Glomerular visceral epithelial cell (primary cell): ENCODE measurements around the gene ZNF507.
A peak's percentile ranks its signal among the peaks of the same experiment; 100 is the strongest.

Source experiments
- DNase-seq: peaks from one replicate; pipeline ENCODE4 v3.0.0-alpha.2; 2016; ENCODE audit errors: extremely low spot score

Gene ZNF507

GRCh38 chr19:32345261-32346207, at the start of gene ZNF507:
ZNF507 (plus strand) TSS chr19:32345610; CDS start chr19:32352831, 7,221 bp downstream.
- peak; percentile 76 for DNase-seq

DNA sequence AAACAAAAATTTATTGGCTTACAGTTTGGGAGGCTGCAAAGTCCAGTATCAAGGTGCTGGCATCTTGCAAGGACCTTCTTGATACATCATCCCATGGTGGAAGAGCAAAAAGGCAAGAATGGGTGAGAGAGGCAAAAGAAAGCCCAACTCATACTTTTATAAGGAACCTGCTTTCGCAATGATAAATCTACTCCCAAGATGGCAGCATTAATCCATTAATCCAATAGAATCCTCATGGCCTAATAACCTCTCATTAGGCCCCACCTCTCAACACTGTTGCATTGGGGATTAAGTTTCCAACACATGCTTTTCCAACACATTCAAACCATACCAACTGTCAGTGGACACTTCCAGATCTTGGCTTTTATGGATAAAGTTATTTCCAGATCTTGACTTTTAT, 48.7 kb upstream of the ZNF507 start:
- DNase-seq: no peak

GRCh38 chr19:32302778-32303177, 42.6 kb upstream of the ZNF507 start:
- no peak for DNase-seq

DNA sequence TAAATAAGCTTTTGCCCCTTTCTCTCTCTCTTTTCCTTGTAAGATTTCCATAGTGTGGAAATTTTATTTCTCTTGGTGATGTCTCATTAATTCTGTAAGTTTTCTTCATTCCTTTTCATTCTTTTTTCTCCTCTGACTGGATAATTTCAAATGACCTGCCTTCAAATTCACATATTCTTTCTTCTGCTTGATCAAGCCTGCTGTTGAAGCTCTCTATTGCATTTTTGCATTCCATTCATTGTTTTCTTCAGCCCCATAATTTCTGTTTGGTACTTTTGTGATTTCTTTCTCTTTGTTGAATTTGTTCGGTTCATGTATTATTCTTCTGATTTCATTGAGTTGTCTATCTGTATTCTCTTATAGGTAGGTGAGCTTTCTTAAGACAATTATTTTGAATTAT, 42.2 kb upstream of the ZNF507 start:
- DNase-seq: no peak

DNA sequence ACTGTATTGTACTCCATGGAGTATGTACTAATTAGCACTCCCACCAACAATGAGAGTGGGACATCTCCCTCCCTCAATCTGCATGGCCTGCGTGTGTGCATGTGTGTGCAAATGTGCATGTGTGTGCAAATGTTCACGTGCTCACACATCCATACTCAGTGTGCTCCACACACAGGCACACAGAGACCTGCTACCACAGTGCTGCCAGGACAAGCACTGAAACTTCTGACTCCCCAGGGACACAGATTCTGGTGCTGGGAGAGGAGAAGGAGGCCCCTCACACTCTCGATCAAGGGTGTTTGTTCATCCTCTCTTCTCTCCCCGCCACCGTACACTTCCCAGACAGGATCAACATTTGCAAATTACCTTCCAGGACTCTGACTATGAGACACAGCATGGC, 37.8 kb upstream of the ZNF507 start:
- no peak for DNase-seq

DNA sequence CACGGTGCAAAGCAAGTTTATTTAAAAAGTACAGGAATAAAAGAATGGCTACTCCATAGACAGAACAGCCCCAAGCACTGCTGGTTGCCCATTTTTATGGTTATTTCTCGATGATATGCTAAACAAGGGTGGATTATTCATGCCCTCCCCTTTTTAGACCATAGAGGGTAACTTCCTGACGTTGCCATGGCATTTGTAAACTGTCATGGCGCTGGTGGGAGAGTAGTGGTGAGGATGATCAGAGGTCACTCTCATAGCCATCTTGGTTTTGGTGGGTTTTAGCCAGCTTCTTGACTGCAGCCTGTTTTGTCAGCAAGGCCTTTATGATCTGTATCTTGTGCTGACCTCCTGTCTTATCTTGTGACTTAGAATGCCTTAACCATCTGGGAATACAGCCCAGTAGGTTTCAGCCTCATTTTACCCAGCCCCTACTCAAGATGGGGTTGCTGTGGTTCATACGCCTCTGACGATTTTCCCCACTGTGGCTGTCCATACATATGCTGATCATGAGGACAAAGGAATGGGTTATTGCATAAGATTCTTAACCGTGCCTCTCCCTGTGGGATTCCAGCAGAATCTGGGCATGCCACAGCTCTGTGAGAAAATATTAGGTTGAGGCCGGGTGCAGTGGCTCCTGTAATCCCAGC, 36.9 kb upstream of the ZNF507 start:
- no peak for DNase-seq

GRCh38 chr19:32309711-32310390, 35.6 kb upstream of the ZNF507 start:
- no peak for DNase-seq

- DNase-seq: no peak
Measured at GRCh38 chr19:32311371-32311770, 34.0 kb upstream of the ZNF507 start.

DNA sequence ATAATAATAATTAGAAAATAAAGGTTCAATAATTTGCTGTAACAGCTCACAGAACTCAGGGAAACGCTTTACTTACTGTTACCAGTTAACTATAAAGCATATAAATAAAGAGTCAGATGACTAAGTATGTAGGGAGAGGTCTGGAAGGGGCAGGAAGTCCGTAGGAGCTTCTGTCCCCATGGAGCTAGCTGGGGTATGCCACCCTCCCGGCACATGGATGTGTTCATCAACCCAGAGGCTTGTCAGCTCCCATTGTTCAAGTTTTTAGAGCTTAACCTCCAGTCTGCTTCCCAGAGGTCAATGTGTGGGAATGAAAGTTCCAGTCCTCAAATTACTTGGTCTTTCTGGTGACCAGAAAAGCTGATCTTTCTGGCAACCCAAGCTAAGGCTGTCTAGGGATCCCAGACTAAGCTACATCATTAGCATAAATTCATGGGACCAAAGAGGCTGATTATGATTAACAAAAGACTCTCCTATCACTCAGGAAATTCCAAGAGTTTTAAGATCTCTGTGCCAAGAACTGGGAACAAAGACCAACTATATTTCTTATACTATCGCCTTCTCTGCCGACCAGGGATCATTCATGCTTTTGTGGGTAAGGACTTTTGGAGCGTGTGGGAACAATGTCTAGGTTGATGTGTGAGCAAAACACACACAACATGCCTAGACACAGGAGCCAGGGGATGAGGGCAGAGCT, 31.7 kb upstream of the ZNF507 start:
- no peak for DNase-seq

DNA sequence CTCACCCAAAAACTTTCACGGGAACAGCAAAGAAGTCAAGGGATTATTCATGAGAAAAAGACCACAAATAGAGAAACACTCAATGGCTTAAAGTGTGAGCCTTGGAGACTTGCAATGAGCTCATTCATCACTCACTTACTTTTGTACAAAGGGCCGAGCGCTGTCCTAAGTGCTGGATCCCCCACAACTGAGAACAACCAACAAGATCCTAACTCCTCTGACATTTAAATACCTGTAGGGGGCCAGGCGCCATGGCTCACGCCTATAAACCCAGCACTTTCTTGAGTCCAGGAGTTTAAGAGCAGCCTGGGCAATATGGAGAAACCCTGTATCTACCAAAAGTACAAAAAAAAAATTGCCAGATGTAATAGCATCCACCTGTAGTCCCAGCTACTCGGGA, 29.4 kb upstream of the ZNF507 start:
- DNase-seq: no peak

DNA sequence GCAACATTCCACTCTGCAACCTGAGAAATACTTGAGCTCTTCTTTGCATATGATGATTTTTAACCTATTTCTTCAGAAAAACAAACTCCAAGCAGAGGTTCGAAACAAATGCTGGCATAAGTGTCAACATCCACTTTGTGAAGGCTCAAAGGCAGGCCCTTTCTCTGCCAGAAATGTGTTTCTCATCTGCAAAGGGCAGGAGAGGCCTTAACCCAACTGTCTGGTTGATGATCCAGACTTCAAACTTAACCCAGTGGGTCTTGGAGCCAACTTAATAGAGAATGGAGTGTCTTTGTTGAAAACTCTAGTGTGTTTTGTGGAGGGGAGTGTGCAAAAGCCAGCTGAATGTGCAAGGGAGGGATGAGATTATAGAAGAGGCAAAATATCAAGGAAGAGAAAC, 28.3 kb upstream of the ZNF507 start:
- DNase-seq: no peak

- DNase-seq: no peak
Measured at GRCh38 chr19:32318884-32319520, 26.4 kb upstream of the ZNF507 start.

- no peak for DNase-seq
Measured at GRCh38 chr19:32322541-32322940, 22.9 kb upstream of the ZNF507 start.

DNA sequence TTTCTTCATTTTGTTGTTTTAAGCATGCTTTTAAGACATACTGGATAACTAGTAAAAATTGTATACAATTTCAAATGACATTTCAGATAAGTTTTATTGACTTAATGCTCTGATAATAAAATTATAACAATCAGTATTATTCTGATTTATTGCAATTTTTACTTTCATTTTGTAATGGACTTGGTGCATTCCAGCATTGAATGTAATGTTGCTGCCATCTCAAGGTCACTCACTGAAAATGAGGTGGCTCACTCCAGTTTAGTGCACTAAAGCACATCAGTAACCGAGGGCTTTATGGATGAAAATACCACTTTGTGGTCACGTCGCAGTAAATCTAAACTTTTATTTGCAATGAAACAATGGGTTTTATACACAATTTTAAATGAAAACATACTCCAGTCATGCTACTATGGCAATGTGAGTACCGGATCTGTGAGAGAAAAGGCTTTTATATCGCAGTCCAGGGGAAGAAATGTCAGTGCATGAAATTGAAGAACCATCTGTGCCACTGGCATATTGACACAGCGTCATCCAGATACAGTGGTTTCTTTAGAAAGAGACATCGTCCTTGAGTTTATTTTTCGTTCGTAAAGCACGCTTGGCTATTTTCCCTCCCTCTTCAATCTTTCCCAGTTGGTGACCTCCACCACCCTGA, 20.7 kb upstream of the ZNF507 start:
- DNase-seq: no peak

GRCh38 chr19:32330213-32330857, 15.1 kb upstream of the ZNF507 start:
- DNase-seq: no peak

- DNase-seq: no peak
Measured at GRCh38 chr19:32333227-32333626, 12.2 kb upstream of the ZNF507 start.

GRCh38 chr19:32336259-32337083, 8.9 kb upstream of the ZNF507 start:
- DNase-seq: no peak

DNA sequence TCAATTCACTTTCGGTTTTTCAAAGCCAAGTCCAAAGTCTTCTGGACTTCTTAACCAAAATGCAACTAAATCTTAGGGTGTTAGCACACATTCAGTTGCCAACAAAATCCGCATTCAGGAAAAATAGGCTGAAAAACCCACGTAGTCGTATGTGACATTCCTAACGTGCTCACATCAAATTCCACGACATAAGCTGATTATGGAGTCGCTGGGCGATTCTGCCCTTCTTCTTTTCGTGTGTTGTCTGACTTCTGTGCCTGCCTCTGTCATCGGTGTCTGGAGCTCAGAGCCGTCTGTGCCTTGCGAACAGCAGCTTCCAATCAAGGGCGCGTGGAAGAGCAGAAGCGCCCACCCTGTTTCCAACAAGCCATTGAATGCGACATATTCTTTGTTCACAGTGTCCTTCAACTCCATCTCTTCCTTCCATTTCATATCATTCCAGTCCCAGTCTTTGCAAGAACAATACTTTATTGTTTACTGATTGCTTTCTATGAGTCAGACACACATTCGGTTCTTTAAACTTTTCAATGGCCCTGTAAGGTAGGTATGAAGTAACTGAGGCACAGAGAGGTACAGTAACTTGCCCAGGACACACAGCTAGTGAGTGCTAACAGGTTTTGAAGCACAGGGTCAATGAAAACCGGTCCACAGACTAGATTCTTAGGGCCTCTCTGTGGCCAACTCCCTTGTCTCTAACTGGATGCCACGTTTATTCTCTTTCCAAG, 8.2 kb upstream of the ZNF507 start:
- DNase-seq: no peak

DNA sequence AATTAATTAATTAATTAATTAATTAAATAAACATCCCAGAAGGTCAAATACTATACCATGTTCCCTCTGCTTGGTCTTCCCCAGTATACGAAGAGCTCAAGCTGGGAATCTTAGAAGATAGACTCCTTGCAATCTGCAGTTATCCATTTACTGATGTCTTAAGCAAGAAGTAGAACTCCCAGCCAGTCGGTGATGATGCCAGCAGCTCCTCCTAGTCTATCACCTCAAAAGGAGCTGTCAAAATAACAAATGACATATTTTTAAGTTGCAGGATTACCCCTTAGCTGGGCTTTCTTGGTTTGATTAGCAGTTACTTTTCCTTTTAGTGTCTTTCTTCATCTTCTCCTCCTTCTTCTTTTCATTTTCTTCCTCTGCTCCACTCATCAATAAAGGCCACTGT, 6.0 kb upstream of the ZNF507 start:
- no peak for DNase-seq
